Fibroblast of skin of left biceps (primary cell): Measurements from ENCODE around the gene SMAD5.

Source experiments
- DNase-seq, 2 experiments: peaks; one replicate each; pipeline ENCODE4 v3.0.0-alpha.2; 2013; ENCODE audit warnings: low read depth in 2 of 2

SMAD5 gene

GRCh38 chr5:136222580-136223235 lies 90.1 kb downstream of the SMAD5 start:
- DNase-seq, result no peak

GRCh38 chr5:136225796-136226195 lies 93.2 kb downstream of the SMAD5 start:
- no peak for DNase-seq

- no peak for DNase-seq
Observed at GRCh38 chr5:136226401-136226800, 93.8 kb downstream of the SMAD5 start.

GRCh38 chr5:136228136-136228757 lies 95.6 kb downstream of the SMAD5 start:
- DNase-seq, result no peak

GRCh38 chr5:136230176-136230575 lies 97.5 kb downstream of the SMAD5 start:
- DNase-seq, result no peak

GRCh38 chr5:136232316-136232715 lies 99.7 kb downstream of the SMAD5 start:
- DNase-seq, result no peak
